ENCODE results near the gene TANC1. TPM values are rescaled to one million over a fixed set of nuclear protein-coding genes. Genes with fewer than 3 reads are reported as not detected.

The TANC1 gene
- total RNA-seq, 2 donors from 2014 or later, result 51.8 to 58.9 TPM

GRCh38 chr2:159179696-159180095 is 211.3 kb downstream of the TANC1 start:
- Histone ChIP-seq H3K9me3 (no peaks in the 10 kb centered on the region), H3K27me3 (no peaks in the 10 kb centered on the region), H3K27ac (no peak overlapping the region), H3K36me3 (peaks cover 31% of the 10 kb centered on the region), H3K4me1 (peaks cover 0 to 23% of the 10 kb centered on the region in 2 donors), H3K4me3 (no peak overlapping the region)
- no peak for DNase-seq (ENCODE audit: low spot score)
- TF ChIP-seq CTCF (IDR thresholded peaks at IDR 0.05), result no peak

GRCh38 chr2:159183346-159183745 is 214.9 kb downstream of the TANC1 start:
- no peaks in the 10 kb centered on the region for H3K9me3 ChIP-seq
- TF ChIP-seq CTCF (IDR thresholded peaks at IDR 0.05), result no peak
- no peaks in the 10 kb centered on the region for H3K27me3 ChIP-seq
- H3K4me1 ChIP-seq, result peaks cover 0 to 22% of the 10 kb centered on the region in 2 donors
- no peak overlapping the region for H3K27ac ChIP-seq
- no peak for DNase-seq (ENCODE audit: low spot score)
- H3K36me3 ChIP-seq, result peaks cover 45% of the 10 kb centered on the region
- H3K4me3 ChIP-seq, result no peak overlapping the region

GRCh38 chr2:159185401-159186130 is 217.1 kb downstream of the TANC1 start:
- DNase-seq (ENCODE audit: low spot score), result no peak
- Histone ChIP-seq H3K4me1 (peaks cover 0 to 22% of the 10 kb centered on the region in 2 donors), H3K9me3 (no peaks in the 10 kb centered on the region), H3K27ac (peak overlapping the region in 1 of 2 donors; percentile 25), H3K27me3 (no peaks in the 10 kb centered on the region), H3K36me3 (peaks cover 26% of the 10 kb centered on the region), H3K4me3 (no peak overlapping the region)
- peak in 1 of 2 donors; percentile 57 for TF ChIP-seq CTCF (IDR thresholded peaks at IDR 0.05)

GRCh38 chr2:159186462-159186861 is 218.0 kb downstream of the TANC1 start:
- Histone ChIP-seq H3K36me3 (peaks cover 26% of the 10 kb centered on the region), H3K9me3 (no peaks in the 10 kb centered on the region), H3K4me1 (peaks cover 0 to 25% of the 10 kb centered on the region in 2 donors), H3K27me3 (no peaks in the 10 kb centered on the region), H3K27ac (no peak overlapping the region), H3K4me3 (no peak overlapping the region)
- DNase-seq (ENCODE audit: low spot score), result no peak
- no peak for TF ChIP-seq CTCF (IDR thresholded peaks at IDR 0.05)

GRCh38 chr2:159187106-159187505 is 218.7 kb downstream of the TANC1 start:
- H3K9me3 ChIP-seq, result no peaks in the 10 kb centered on the region
- H3K36me3 ChIP-seq, result peaks cover 26% of the 10 kb centered on the region
- DNase-seq (ENCODE audit: low spot score), result no peak
- H3K4me1 ChIP-seq, result peaks cover 0 to 25% of the 10 kb centered on the region in 2 donors
- no peaks in the 10 kb centered on the region for H3K27me3 ChIP-seq
- no peak overlapping the region for H3K27ac ChIP-seq
- no peak for TF ChIP-seq CTCF (IDR thresholded peaks at IDR 0.05)
- H3K4me3 ChIP-seq, result no peak overlapping the region

- no peaks in the 10 kb centered on the region for H3K27me3 ChIP-seq
- no peak for DNase-seq (ENCODE audit: low spot score)
- H3K4me1 ChIP-seq, result peaks cover 0 to 17% of the 10 kb centered on the region in 2 donors
- TF ChIP-seq CTCF (IDR thresholded peaks at IDR 0.05), result no peak
- peak overlapping the region; percentile 5 to 19 for H3K27ac ChIP-seq
- H3K9me3 ChIP-seq, result no peaks in the 10 kb centered on the region
- no peak overlapping the region for H3K4me3 ChIP-seq
- H3K36me3 ChIP-seq, result peaks cover 26% of the 10 kb centered on the region
Observed at GRCh38 chr2:159188449-159188848, 220.0 kb downstream of the TANC1 start.

All from right atrium auricular region (tissue), 2 donors.